Activated naive CD4-positive, alpha-beta T cell treated with anti-CD3 and anti-CD28 coated beads for 36 hours (primary cell): Measurements from ENCODE around the gene GPR152. TPM values are rescaled to one million over a fixed set of nuclear protein-coding genes. Genes with fewer than 3 reads are reported as not detected.

Experiments
- CTCF ChIA-PET: fragments of 350-600 bp; sonication (Branson Sonifier 250); formaldehyde crosslinking; loops from one replicate; lab custom pipeline; 2021; ENCODE audit warnings: antibody characterized with exemption; lab: Charles Lee
- DNase-seq: peaks from one replicate; pipeline ENCODE4 v3.0.0-alpha.2; 2020
- H3K27ac Mint-ChIP-seq: one replicate; pipeline ENCODE4 v1.8.0; 2021; ENCODE audit warnings: mild to moderate bottlenecking, mixed read lengths
- H3K27me3 Mint-ChIP-seq: one replicate; pipeline ENCODE4 v1.8.0; 2021; ENCODE audit warnings: low read depth, mixed read lengths
- H3K36me3 Mint-ChIP-seq: one replicate; pipeline ENCODE4 v1.8.0; 2021; ENCODE audit warnings: low read depth, mixed read lengths
- H3K4me1 Mint-ChIP-seq: one replicate; pipeline ENCODE4 v1.8.0; 2021; ENCODE audit warnings: low read depth, mixed read lengths
- H3K4me3 Mint-ChIP-seq: one replicate; pipeline ENCODE4 v1.8.0; 2021; ENCODE audit warnings: mild to moderate bottlenecking, moderate library complexity, mixed read lengths
- H3K9me3 Mint-ChIP-seq: one replicate; pipeline ENCODE4 v1.8.0; 2021; ENCODE audit warnings: mixed read lengths
- intact Hi-C: fragments of 100-400 bp; cut with micrococcal nuclease; formaldehyde crosslinking; loops from one replicate; pipeline ENCODE4 v1.15.1; 2023
- total RNA-seq, 2 experiments: library from RNA; stranded (reverse); gene quantifications; one replicate each; pipeline ENCODE4 v1.2.3, GENCODE V29; 2021

GPR152 gene
- total RNA-seq, 2 experiments from 2014 or later, result not detected

GRCh38 chr11:67440229-67441097, 12.1 kb downstream of the GPR152 start:
- CTCF ChIA-PET, result interaction anchor here (1.7 to 3.0 kb wide), 2 partner anchors 28 to 32 kb away, joined by 5 to 18 read pairs; no protein-coding TSS in a partner anchor
- DNase-seq, result peak; percentile 60
- H3K4me3 Mint-ChIP-seq, result peak overlapping the region; percentile 90
- H3K27me3 Mint-ChIP-seq, result no peaks in the 10 kb centered on the region
- H3K9me3 Mint-ChIP-seq, result no peaks in the 10 kb centered on the region
- peaks cover 60% of the 10 kb centered on the region for H3K4me1 Mint-ChIP-seq
- intact Hi-C loops, result no loop called here
- H3K27ac Mint-ChIP-seq, result peak overlapping the region; percentile 95
- peaks cover 33% of the 10 kb centered on the region for H3K36me3 Mint-ChIP-seq

- Mint-ChIP-seq H3K4me1 (peaks cover 56% of the 10 kb centered on the region), H3K27me3 (no peaks in the 10 kb centered on the region), H3K9me3 (no peaks in the 10 kb centered on the region), H3K4me3 (peak overlapping the region; percentile 90), H3K27ac (peak overlapping the region; percentile 95), H3K36me3 (peaks cover 36% of the 10 kb centered on the region)
- intact Hi-C loops, result loop anchor here (1.0 to 2.0 kb wide), 4 partner anchors 19 to 67 kb away; partner anchors contain the start of gene TMEM134
- CTCF ChIA-PET, result interaction anchor here (0.6 to 3.8 kb wide), 9 partner anchors 11 to 94 kb away, joined by 3 to 20 read pairs (median 5); partner anchors contain the start of genes CDK2AP2 and PPP1CA
- peak; percentile 77 for DNase-seq
Measured at GRCh38 chr11:67439321-67440228, 13.0 kb downstream of the GPR152 start.

GRCh38 chr11:67438158-67438902, 14.2 kb downstream of the GPR152 start:
- Mint-ChIP-seq H3K27ac (peak overlapping the region; percentile 99), H3K36me3 (peaks cover 42% of the 10 kb centered on the region), H3K9me3 (no peaks in the 10 kb centered on the region), H3K27me3 (no peaks in the 10 kb centered on the region), H3K4me3 (peak overlapping the region; percentile 90), H3K4me1 (peaks cover 56% of the 10 kb centered on the region)
- intact Hi-C loops, result loop anchor here (1.0 to 2.0 kb wide), 3 partner anchors 8 to 30 kb away; partner anchors contain the start of gene TMEM134
- CTCF ChIA-PET, result interaction anchor here (0.6 to 3.8 kb wide), 10 partner anchors 10 to 117 kb away, joined by 3 to 20 read pairs (median 5); partner anchors contain the start of genes CDK2AP2, GPR152 and PPP1CA
- DNase-seq, result peak; percentile 84

- Mint-ChIP-seq H3K27me3 (no peaks in the 10 kb centered on the region), H3K4me1 (peaks cover 59% of the 10 kb centered on the region), H3K27ac (peak overlapping the region; percentile 99), H3K9me3 (no peaks in the 10 kb centered on the region), H3K36me3 (peaks cover 42% of the 10 kb centered on the region), H3K4me3 (peak overlapping the region; percentile 90)
- CTCF ChIA-PET, result interaction anchor here (0.6 to 3.8 kb wide), 7 partner anchors 15 to 118 kb away, joined by 3 to 20 read pairs (median 7); partner anchors contain the start of genes CDK2AP2, GPR152 and PPP1CA
- intact Hi-C loops, result loop anchor here (1.0 to 2.0 kb wide), 5 partner anchors 9 to 47 kb away; partner anchors contain the start of gene TMEM134
- no peak for DNase-seq
Measured at GRCh38 chr11:67437809-67438157, 14.7 kb downstream of the GPR152 start.

GRCh38 chr11:67437082-67437808, 15.3 kb downstream of the GPR152 start, which contains the start of gene PTPRCAP:
TSS of gene PTPRCAP (minus strand) at chr11:67437682. CDS start at chr11:67437619, 63 bp downstream.
- H3K27ac Mint-ChIP-seq, result peak within 1 kb of the TSS; percentile 99
- no peaks in the 10 kb centered on the region for H3K27me3 Mint-ChIP-seq
- peaks cover 59% of the 10 kb centered on the region for H3K4me1 Mint-ChIP-seq
- no peaks in the 10 kb centered on the region for H3K9me3 Mint-ChIP-seq
- H3K4me3 Mint-ChIP-seq, result peak within 1 kb of the TSS; percentile 90
- intact Hi-C loops, result loop anchor here (1.0 kb wide), 2 partner anchors 35 to 47 kb away; no protein-coding TSS in a partner anchor
- DNase-seq, result peak; percentile 87
- peaks cover 43% of the 10 kb centered on the region for H3K36me3 Mint-ChIP-seq
- CTCF ChIA-PET, result interaction anchor here (0.6 to 3.8 kb wide), 7 partner anchors 18 to 171 kb away, joined by 3 to 20 read pairs (median 7); partner anchors contain the start of genes CDK2AP2 and PPP1CA

- Mint-ChIP-seq H3K4me3 (peak overlapping the region; percentile 90), H3K9me3 (no peaks in the 10 kb centered on the region), H3K36me3 (peaks cover 48% of the 10 kb centered on the region), H3K4me1 (peaks cover 60% of the 10 kb centered on the region), H3K27ac (peak overlapping the region; percentile 99), H3K27me3 (no peaks in the 10 kb centered on the region)
- peak; percentile 93 for DNase-seq
- CTCF ChIA-PET, result interaction anchor here (0.6 to 3.8 kb wide), 5 partner anchors 31 to 210 kb away, joined by 3 to 20 read pairs (median 3); partner anchors contain the start of gene PPP1CA
- intact Hi-C loops, result loop anchor here (1.0 kb wide), 4 partner anchors 8 to 48 kb away; partner anchors contain the start of gene RPS6KB2
Measured at GRCh38 chr11:67436459-67437081, 16.0 kb downstream of the GPR152 start.

- Mint-ChIP-seq H3K4me1 (peaks cover 59% of the 10 kb centered on the region), H3K27me3 (no peaks in the 10 kb centered on the region), H3K9me3 (no peaks in the 10 kb centered on the region), H3K36me3 (peaks cover 48% of the 10 kb centered on the region), H3K4me3 (peak overlapping the region; percentile 90), H3K27ac (peak overlapping the region; percentile 99)
- CTCF ChIA-PET, result interaction anchor here (0.7 to 3.8 kb wide), 3 partner anchors 31 to 211 kb away, joined by 3 to 20 read pairs (median 3); no protein-coding TSS in a partner anchor
- intact Hi-C loops, result loop anchor here (1.0 kb wide), 2 partner anchors 8 to 28 kb away; partner anchors contain the start of gene RPS6KB2
- no peak for DNase-seq
Measured at GRCh38 chr11:67435727-67436458, 16.6 kb downstream of the GPR152 start.

- H3K4me1 Mint-ChIP-seq, result peaks cover 57% of the 10 kb centered on the region
- peak overlapping the region; percentile 90 for H3K4me3 Mint-ChIP-seq
- CTCF ChIA-PET, result no interaction called here
- no peaks in the 10 kb centered on the region for H3K27me3 Mint-ChIP-seq
- DNase-seq, result no peak
- peak overlapping the region; percentile 93 for H3K27ac Mint-ChIP-seq
- peaks cover 50% of the 10 kb centered on the region for H3K36me3 Mint-ChIP-seq
- intact Hi-C loops, result no loop called here
- no peaks in the 10 kb centered on the region for H3K9me3 Mint-ChIP-seq
Measured at GRCh38 chr11:67435031-67435726, 17.4 kb downstream of the GPR152 start.

- Mint-ChIP-seq H3K9me3 (no peaks in the 10 kb centered on the region), H3K4me1 (peaks cover 53% of the 10 kb centered on the region), H3K36me3 (peaks cover 46% of the 10 kb centered on the region), H3K27ac (peak overlapping the region; percentile 93), H3K4me3 (no peak overlapping the region), H3K27me3 (no peaks in the 10 kb centered on the region)
- intact Hi-C loops, result no loop called here
- CTCF ChIA-PET, result no interaction called here
- no peak for DNase-seq
Measured at GRCh38 chr11:67434395-67434881, 18.1 kb downstream of the GPR152 start.
